Keratinocyte (primary cell): ENCODE results near the gene MRPS35. TPM values are rescaled to one million over a fixed set of nuclear protein-coding genes. Genes with fewer than 3 reads are reported as not detected.
"Not testable (repeated sequence)": the region's sequence is repeated elsewhere in the genome, so short reads cannot be mapped to it uniquely, and the experiment has no call there.

ENCODE experiments used
- DNase-seq: peaks from one replicate; pipeline ENCODE4 v3.0.0-alpha.2; 2011; ENCODE audit warnings: low read depth, missing footprints, low spot score
- FAIRE-seq: peaks from 2 replicates; lab custom pipeline; 2011; peaks lifted over from hg19 to GRCh38; lab: Jason Lieb, UNC
- H2AFZ ChIP-seq: 2 replicates; pipeline ENCODE4 v1.6.0; 2012; ENCODE audit warnings: low read length, control low read depth, inconsistent platforms; ENCODE audit not compliant: control insufficient read depth
- H3K27ac ChIP-seq: 2 replicates; pipeline ENCODE4 v1.5.1; 2011; ENCODE audit warnings: low read length; ENCODE audit not compliant: control insufficient read depth, insufficient read depth
- H3K27me3 ChIP-seq: 3 replicates; pipeline ENCODE4 v1.6.0; 2011; ENCODE audit warnings: low read length; ENCODE audit not compliant: control insufficient read depth, insufficient read depth; ENCODE audit errors: extremely low read depth
- H3K36me3 ChIP-seq, 2 experiments: 2 replicates in 1 of 2; 3 replicates in 1 of 2; pipeline ENCODE4 v1.5.1; 2011; ENCODE audit warnings: low read length in 2 of 2, mild to moderate bottlenecking in 1 of 2; ENCODE audit not compliant: control insufficient read depth in 2 of 2, insufficient read depth in 2 of 2; ENCODE audit errors: extremely low read depth in 1 of 2
- H3K4me1 ChIP-seq: 3 replicates; pipeline ENCODE4 v1.5.1; 2011; ENCODE audit warnings: low read length; ENCODE audit not compliant: control insufficient read depth, insufficient read depth; ENCODE audit errors: extremely low read depth
- H3K4me2 ChIP-seq: 3 replicates; pipeline ENCODE4 v1.6.0; 2011; ENCODE audit warnings: low read depth, low read length; ENCODE audit not compliant: control insufficient read depth, insufficient read depth; ENCODE audit errors: extremely low read depth
- H3K4me3 ChIP-seq, 3 experiments: fragments of 200-600 bp in 1 of 3; sonication (generic) in 1 of 3; 2 replicates in 2 of 3; 3 replicates in 1 of 3; pipeline ENCODE4 v1.5.1; 2011 to 2016; ENCODE audit warnings: low read length in 3 of 3, mild to moderate bottlenecking in 3 of 3, control low read depth in 2 of 3, inconsistent platforms in 1 of 3, low read depth in 1 of 3, mixed read lengths in 1 of 3, mixed run types in 1 of 3, moderate library complexity in 1 of 3; ENCODE audit not compliant: control insufficient read depth in 2 of 3, insufficient read depth in 2 of 3; ENCODE audit errors: extremely low read depth in 1 of 3
- H3K79me2 ChIP-seq: 2 replicates; pipeline ENCODE4 v1.6.0; 2012; ENCODE audit warnings: low read length; ENCODE audit not compliant: control insufficient read depth, insufficient read depth
- H3K9ac ChIP-seq: 3 replicates; pipeline ENCODE4 v1.6.0; 2011; ENCODE audit warnings: low read length; ENCODE audit not compliant: control insufficient read depth, insufficient read depth; ENCODE audit errors: extremely low read depth
- H3K9me1 ChIP-seq: 3 replicates; pipeline ENCODE4 v1.6.0; 2011; ENCODE audit warnings: low read length; ENCODE audit not compliant: control insufficient read depth, insufficient read depth; ENCODE audit errors: extremely low read depth
- H3K9me3 ChIP-seq: 2 replicates; pipeline ENCODE4 v1.5.1; 2012; ENCODE audit warnings: low read depth, low read length; ENCODE audit not compliant: control insufficient read depth
- H4K20me1 ChIP-seq: 3 replicates; pipeline ENCODE4 v1.6.0; 2011; ENCODE audit warnings: low read length; ENCODE audit not compliant: control insufficient read depth, insufficient read depth; ENCODE audit errors: extremely low read depth
- CTCF ChIP-seq, 3 experiments: IDR thresholded peaks in 1 of 3; conservative IDR thresholded peaks in 1 of 3; optimal IDR thresholded peaks in 1 of 3; 2 replicates in 2 of 3; 3 replicates in 1 of 3; pipeline versions ENCODE3 to v1.5.1; 2011; ENCODE audit warnings: low read length in 3 of 3, mild to moderate bottlenecking in 3 of 3, moderate library complexity in 2 of 3, control low read depth in 1 of 3, inconsistent platforms in 1 of 3; ENCODE audit not compliant: insufficient read depth in 2 of 3; ENCODE audit errors: extremely low read depth in 1 of 3
- EZH2 ChIP-seq: IDR thresholded peaks from one replicate; pipeline ENCODE4 v1.6.1; 2012; ENCODE audit warnings: inconsistent platforms, mild to moderate bottlenecking, low read length, moderate library complexity
- dilution Hi-C: fragments of 300-500 bp; cut with MboI; formaldehyde crosslinking; loops from one replicate; pipeline ENCODE4 v1.7.0; 2020; ENCODE audit warnings: low sequenced_read_pairs; ENCODE audit not compliant: extremely low pct_ligation_motif_present
- polyA plus RNA-seq, 5 experiments: library from polyadenylated mRNA; depleted of rRNA in 3 of 5; stranded (reverse) in 3 of 5; stranded (forward) in 1 of 5; unstranded in 1 of 5; fragments of >200 nt; gene quantifications; 1 replicate in 1 of 5; 2 replicates in 3 of 5; 3 replicates in 1 of 5; pipeline versions ENCODE4 v1.2.1 to v1.2.3, GENCODE V29; 2011 to 2012; ENCODE audit warnings: missing spikeins in 2 of 5, low read depth in 1 of 5, low replicate concordance in 1 of 5

The MRPS35 gene
- polyA plus RNA-seq, 1 donor (not counting 4 experiments of a cell fraction or from before 2014, with no cell fraction given), result 60.1 TPM

GRCh38 chr12:27743601-27744000 lies 33.0 kb downstream of the MRPS35 start:
- Histone ChIP-seq H3K4me1 (peaks cover 24% of the 10 kb centered on the region), H3K9me3 (no peaks in the 10 kb centered on the region), H3K27ac (no peak overlapping the region), H3K79me2 (peaks cover 8% of the 10 kb centered on the region), H3K4me2 (no peak overlapping the region), H3K9ac (no peak overlapping the region), H3K27me3 (no peaks in the 10 kb centered on the region), H2AFZ (no peak overlapping the region), H3K4me3 (no peak overlapping the region), H3K9me1 (no peaks in the 10 kb centered on the region), H3K36me3 (peaks cover 6 to 24% of the 10 kb centered on the region in 2 experiments), H4K20me1 (no peaks in the 10 kb centered on the region)
- DNase-seq, result no peak
- no peak for FAIRE-seq
- dilution Hi-C loops, result no loop called here
- no peak for TF ChIP-seq EZH2
- no peak for TF ChIP-seq CTCF (optimal IDR thresholded peaks at IDR 0.05 in 1 of 3, IDR thresholded peaks at IDR 0.05 in 1 of 3, conservative IDR thresholded peaks at IDR 0.05 in 1 of 3; ENCODE audit: extremely low read depth in 1 of 3, insufficient read depth in 2 of 3, low read length in 3 of 3)

DNA sequence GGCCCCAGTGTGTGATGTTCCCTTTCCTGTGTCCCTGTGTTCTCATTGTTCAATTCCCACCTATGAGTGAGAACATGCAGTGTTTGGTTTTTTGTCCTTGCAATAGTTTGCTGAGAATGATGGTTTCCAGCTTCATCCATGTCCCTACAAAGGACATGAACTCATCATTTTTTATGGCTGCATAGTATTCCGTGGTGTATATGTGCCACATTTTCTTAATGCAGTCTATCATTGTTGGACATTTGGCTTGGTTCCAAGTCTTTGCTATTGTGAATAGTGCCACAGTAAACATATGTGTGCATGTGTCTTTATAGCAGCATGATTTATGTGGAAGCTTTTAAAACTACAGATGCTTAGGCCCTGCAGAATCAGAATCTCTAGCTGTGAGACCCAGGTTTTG lies 35.1 kb downstream of the MRPS35 start:
- FAIRE-seq, H3K9ac ChIP-seq, H3K9me1 ChIP-seq, H3K27ac ChIP-seq, H3K27me3 ChIP-seq, H4K20me1 ChIP-seq, DNase-seq, dilution Hi-C loops, H3K4me3 ChIP-seq, H2AFZ ChIP-seq, H3K4me2 ChIP-seq, H3K9me3 ChIP-seq: not testable (repeated sequence)
- H3K36me3 ChIP-seq, result peaks cover 4 to 17% of the 10 kb centered on the region in 2 experiments
- peaks cover 12% of the 10 kb centered on the region for H3K79me2 ChIP-seq
- peaks cover 25% of the 10 kb centered on the region for H3K4me1 ChIP-seq
